Activated CD4-positive, alpha-beta T cell treated with anti-CD3 and anti-CD28 coated beads, Interleukin-2, amount 10 ng/mL, durations not matched to agents 7 days and 5 days (primary cell): ENCODE data around the gene CD7. TPM values are rescaled to one million over a fixed set of nuclear protein-coding genes. Genes with fewer than 3 reads are reported as not detected.
A peak's percentile ranks its signal among the peaks of the same experiment; 100 is the strongest.

ENCODE experiments used
- CTCF ChIA-PET: fragments of 350-600 bp; sonication (Branson Sonifier 250); formaldehyde crosslinking; loops from one replicate; lab custom pipeline; 2021; ENCODE audit warnings: antibody characterized with exemption; lab: Charles Lee
- POLR2A ChIA-PET: fragments of 350-600 bp; sonication (Branson Sonifier 250); formaldehyde crosslinking; loops from one replicate; lab custom pipeline; 2021; ENCODE audit warnings: antibody characterized with exemption; lab: Charles Lee
- DNase-seq: peaks from one replicate; pipeline ENCODE4 v3.0.0-alpha.2; 2020
- H3K27ac Mint-ChIP-seq: one replicate; pipeline ENCODE4 v1.8.0; 2021; ENCODE audit warnings: mild to moderate bottlenecking, moderate library complexity, mixed read lengths
- H3K27me3 Mint-ChIP-seq: one replicate; pipeline ENCODE4 v1.8.0; 2021; ENCODE audit warnings: mixed read lengths
- H3K36me3 Mint-ChIP-seq: one replicate; pipeline ENCODE4 v1.8.0; 2021; ENCODE audit warnings: low read depth, mixed read lengths
- H3K4me1 Mint-ChIP-seq: one replicate; pipeline ENCODE4 v1.8.0; 2021; ENCODE audit warnings: mixed read lengths
- H3K4me3 Mint-ChIP-seq: one replicate; pipeline ENCODE4 v1.8.0; 2021; ENCODE audit warnings: mild to moderate bottlenecking, moderate library complexity, mixed read lengths
- H3K9me3 Mint-ChIP-seq: one replicate; pipeline ENCODE4 v1.8.0; 2021; ENCODE audit warnings: mixed read lengths
- total RNA-seq, 2 experiments: library from RNA; stranded (reverse); gene quantifications; one replicate each; pipeline ENCODE4 v1.2.3, GENCODE V29; 2021

The CD7 gene
- total RNA-seq, 2 experiments from 2014 or later = 285 to 292 TPM

DNA sequence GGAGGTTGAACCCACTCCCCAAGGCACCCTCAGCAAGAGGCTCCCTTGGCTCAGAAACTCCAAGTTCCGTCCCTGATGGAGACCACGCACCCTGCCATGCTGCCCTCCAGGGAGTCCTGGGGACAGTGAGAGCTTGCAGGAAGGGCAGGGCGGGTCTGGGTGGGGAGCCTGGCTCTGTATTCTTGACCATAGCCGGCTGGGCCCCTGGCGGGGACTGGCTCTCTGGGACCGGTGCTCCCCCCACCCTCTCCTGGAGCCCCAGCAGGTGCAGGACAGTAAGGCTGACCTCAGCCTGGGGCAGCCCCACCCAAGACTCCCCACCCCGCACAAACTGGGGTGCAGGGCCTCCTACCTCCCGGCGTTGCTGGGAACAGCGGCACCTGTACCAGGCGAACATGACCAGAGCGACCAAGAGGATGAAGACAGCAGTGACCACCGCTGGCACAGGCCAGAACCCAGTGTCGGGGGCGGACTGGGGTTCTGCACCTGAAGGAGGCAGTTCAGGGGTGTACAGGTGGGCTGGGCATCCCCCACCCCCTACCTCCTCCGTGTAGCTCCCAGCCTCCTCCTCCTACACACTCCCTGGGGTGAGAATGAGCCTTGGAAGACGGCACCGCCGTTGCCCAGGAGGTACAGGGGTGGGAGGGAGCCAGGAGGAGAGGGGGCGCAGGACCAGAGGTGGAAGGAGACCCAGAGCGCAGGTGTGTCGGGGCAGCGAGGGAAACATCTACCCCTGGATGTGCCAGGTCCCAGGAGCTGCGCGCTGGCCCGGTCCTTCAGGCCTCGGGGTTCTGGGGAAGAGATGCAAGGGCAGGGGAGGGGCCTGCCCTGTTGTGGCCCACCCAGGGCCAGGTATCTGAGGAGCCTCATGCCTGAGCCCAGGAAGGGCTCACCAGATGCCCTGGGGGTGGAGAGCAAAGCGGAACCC lies 5.4 kb upstream of the CD7 start:
- DNase-seq = no peak
- ChIA-PET POLR2A (no interaction called here), CTCF (interaction anchor here (1.0 to 6.7 kb wide), 5 partner anchors 10 to 39 kb away, joined by 3 to 58 read pairs (median 3); no protein-coding TSS in a partner anchor)
- Mint-ChIP-seq H3K36me3 (no peaks in the 10 kb centered on the region), H3K4me3 (no peak overlapping the region), H3K9me3 (no peaks in the 10 kb centered on the region), H3K27me3 (no peaks in the 10 kb centered on the region), H3K4me1 (peaks cover 22% of the 10 kb centered on the region), H3K27ac (no peak overlapping the region)

DNA sequence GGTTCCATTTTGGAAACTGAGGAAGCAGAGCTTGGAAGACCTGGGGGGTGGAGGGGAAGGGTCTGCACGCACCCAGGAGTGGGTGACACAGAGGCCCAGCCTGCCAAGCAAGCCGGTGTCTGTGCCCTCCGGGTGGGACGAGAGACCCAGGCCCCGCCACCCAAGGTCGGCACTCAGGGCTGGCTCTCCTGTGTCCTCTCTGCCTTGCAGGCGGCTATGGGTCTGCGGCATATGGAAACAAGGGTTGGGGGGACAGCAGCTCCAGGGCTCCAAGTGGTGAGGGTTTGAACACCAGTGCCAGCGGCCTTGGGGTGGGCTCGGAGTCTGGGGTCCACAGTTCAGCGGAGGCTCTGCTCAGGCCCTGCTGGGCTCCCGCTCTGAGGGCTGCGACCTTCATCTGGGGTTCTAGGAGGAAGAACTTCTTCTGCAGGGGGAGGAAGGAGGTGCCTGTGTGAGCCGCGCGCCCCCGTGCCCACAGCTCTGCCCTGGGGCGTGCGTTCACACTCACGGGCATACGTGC lies 4.6 kb upstream of the CD7 start:
- no peaks in the 10 kb centered on the region for H3K36me3 Mint-ChIP-seq
- ChIA-PET CTCF (interaction anchor here (0.7 to 6.7 kb wide), 9 partner anchors 11 to 152 kb away, joined by 3 to 58 read pairs (median 3); no protein-coding TSS in a partner anchor), POLR2A (no interaction called here)
- peak overlapping the region; percentile 64 for H3K27ac Mint-ChIP-seq
- H3K9me3 Mint-ChIP-seq = no peaks in the 10 kb centered on the region
- H3K4me1 Mint-ChIP-seq = peaks cover 22% of the 10 kb centered on the region
- no peaks in the 10 kb centered on the region for H3K27me3 Mint-ChIP-seq
- H3K4me3 Mint-ChIP-seq = peak overlapping the region; percentile 34
- no peak for DNase-seq

DNA sequence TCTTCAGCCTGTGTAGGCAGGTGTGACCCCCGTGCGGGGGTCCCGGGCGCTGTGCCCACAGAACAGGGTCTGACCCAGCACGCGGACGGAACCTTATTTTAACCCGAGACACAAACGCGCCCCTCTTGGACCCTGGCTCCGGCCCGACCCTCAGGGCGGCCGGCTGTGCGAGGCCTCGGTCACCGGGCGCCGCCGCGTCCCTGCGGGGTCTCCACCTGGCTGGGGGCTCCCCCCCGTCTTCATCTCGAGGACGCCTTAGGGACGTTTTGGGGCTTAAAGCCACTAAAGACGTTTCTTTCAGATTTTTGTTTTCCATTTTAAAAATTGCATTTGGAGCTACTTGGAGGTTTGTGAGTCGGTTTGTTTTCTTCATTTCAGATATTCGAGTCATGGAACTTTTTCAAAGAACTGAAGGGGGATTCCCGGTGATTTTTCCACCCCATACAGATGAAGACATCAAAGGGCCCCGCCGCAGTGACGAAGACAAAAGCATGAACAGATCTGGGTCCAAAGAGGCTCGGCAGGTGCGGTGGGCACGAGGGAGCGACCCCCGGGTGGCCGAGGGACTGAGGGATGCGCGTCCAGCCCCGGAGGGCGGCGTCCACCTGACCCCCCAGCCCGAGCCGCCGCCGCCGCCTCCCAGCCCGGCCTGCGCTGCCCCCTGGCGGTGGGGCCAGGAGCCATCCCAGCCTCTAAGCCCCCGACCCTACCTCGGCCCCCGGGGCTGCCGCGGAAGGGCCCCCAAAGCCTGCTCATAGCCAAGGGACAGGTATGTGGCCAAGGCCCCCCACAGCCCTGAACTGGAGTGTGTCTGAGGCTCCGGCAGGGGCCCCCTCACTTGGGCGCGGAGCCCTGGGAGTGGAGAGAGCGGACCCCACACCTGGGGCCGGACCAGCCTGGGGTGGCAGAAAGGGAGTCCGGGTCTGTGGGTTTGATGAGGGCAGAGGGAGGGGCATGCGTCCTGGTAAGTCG lies 3.8 kb upstream of the CD7 start:
- H3K36me3 Mint-ChIP-seq = peaks cover 2% of the 10 kb centered on the region
- DNase-seq = peak; percentile 76
- POLR2A ChIA-PET = interaction anchor here (1.0 kb wide), 1 partner anchor 20 kb away, joined by 3 read pairs; no protein-coding TSS in a partner anchor
- H3K9me3 Mint-ChIP-seq = no peaks in the 10 kb centered on the region
- H3K27ac Mint-ChIP-seq = peak overlapping the region; percentile 80
- peak overlapping the region; percentile 69 for H3K4me3 Mint-ChIP-seq
- no peaks in the 10 kb centered on the region for H3K27me3 Mint-ChIP-seq
- CTCF ChIA-PET = interaction anchor here (0.7 to 6.7 kb wide), 16 partner anchors 9 to 151 kb away, joined by 3 to 58 read pairs (median 3); no protein-coding TSS in a partner anchor
- H3K4me1 Mint-ChIP-seq = peaks cover 22% of the 10 kb centered on the region

DNA sequence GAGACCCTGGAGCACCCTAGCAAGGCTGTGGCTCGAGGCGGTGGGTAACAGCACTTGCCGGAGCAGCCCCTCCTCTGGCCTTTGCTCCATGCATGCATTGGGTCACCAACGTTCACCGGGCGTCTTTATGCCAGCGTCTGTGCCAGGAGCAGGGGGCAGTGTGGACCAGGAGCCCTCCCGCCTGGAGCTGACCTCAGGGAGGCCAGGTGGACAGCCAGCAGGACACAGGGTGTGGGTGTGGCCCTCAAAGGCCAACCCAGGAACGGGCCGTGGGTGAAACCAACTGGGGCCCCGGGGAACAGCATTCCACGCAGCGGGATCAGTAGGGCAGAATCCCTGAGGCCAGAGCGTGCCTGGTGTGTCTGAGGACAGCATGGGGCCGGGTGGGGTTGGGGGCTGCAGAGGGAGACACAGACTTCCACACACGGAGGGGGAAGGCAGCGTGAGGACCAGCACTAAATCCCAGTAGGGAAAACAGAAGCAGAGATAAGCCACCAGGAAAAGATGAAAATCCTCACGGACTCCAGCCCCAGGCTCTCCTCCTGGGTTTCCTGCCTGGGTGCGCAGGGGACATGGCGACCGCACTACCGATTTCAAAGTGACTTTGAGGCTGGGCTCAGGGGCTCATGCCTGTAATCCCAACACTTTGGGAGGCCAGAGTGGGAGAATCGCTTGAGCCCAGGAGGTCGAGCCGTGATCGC lies 2.9 kb upstream of the CD7 start:
- Mint-ChIP-seq H3K4me3 (no peak overlapping the region), H3K27ac (peak overlapping the region; percentile 9), H3K4me1 (peaks cover 29% of the 10 kb centered on the region), H3K27me3 (no peaks in the 10 kb centered on the region), H3K36me3 (peaks cover 10% of the 10 kb centered on the region), H3K9me3 (no peaks in the 10 kb centered on the region)
- POLR2A ChIA-PET = interaction anchor here (1.0 kb wide), 1 partner anchor 19 kb away, joined by 3 read pairs; no protein-coding TSS in a partner anchor
- CTCF ChIA-PET = interaction anchor here (0.7 to 6.7 kb wide), 10 partner anchors 10 to 82 kb away, joined by 3 to 58 read pairs (median 3); no protein-coding TSS in a partner anchor
- DNase-seq = no peak

DNA sequence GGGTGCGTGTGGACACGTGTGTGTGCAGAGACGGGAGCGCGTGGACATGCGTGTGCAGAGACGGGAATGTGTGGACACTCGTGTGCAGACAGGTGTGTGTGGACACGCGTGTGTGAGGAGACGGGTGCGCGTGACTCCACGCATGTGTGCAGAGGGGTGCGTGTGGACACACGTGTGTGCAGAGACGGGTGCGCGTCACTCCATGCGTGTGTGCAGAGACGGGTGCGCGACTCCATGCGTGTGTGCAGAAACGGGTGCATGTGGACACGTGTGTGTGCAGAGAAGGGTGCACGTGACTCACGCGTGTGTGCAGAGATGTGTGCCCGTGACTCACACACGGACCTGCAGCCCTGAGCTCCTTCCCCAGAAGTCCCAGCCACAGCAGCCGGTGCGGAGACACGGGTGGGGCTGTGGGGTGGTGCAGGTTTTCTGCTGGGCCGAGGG lies 2.2 kb upstream of the CD7 start:
- ChIA-PET POLR2A (no interaction called here), CTCF (no interaction called here)
- Mint-ChIP-seq H3K4me3 (no peak overlapping the region), H3K4me1 (peaks cover 27% of the 10 kb centered on the region), H3K36me3 (peaks cover 12% of the 10 kb centered on the region), H3K9me3 (no peaks in the 10 kb centered on the region), H3K27ac (no peak overlapping the region), H3K27me3 (no peaks in the 10 kb centered on the region)
- no peak for DNase-seq

DNA sequence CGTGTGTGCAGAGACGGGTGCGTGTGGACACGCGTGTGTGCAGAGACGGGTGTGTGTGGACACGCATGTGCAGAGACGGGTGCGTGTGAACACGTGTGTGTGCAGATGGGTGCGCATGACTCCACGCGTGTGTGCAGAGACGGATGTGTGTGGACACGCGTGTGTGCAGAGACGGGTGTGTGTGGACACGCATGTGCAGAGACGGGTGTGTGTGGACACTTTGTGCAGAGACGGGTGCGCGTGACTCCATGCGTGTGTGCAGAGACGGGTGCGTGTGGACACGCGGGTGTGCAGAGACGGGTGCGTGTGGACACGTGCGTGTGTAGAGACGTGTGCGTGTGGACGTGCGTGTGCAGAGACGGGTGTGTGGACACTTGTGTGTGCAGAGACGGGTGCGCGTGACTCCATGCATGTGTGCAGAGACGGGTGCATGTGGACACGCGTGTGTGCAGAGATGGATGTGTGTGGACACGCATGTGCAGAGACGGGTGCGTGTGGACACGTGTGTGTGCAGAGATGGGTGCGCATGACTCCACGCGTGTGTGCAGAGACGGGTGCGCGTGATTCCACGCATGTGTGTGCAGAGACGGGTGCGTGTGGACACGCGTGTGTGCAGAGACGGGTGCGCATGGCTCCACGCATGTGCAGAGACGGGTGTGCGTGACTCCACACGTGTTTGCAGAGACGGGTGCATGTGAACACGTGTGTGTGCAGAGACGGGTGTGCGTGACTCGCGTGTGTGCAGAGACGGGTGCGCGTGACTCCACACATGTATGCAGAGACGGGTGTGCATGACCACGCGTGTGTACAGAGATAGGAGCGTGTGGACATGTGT lies 1.6 kb upstream of the CD7 start:
- Mint-ChIP-seq H3K9me3 (no peaks in the 10 kb centered on the region), H3K4me1 (peaks cover 26% of the 10 kb centered on the region), H3K4me3 (no peak overlapping the region), H3K27ac (no peak overlapping the region), H3K36me3 (peaks cover 16% of the 10 kb centered on the region), H3K27me3 (no peaks in the 10 kb centered on the region)
- no peak for DNase-seq
- POLR2A ChIA-PET = no interaction called here
- CTCF ChIA-PET = no interaction called here

DNA sequence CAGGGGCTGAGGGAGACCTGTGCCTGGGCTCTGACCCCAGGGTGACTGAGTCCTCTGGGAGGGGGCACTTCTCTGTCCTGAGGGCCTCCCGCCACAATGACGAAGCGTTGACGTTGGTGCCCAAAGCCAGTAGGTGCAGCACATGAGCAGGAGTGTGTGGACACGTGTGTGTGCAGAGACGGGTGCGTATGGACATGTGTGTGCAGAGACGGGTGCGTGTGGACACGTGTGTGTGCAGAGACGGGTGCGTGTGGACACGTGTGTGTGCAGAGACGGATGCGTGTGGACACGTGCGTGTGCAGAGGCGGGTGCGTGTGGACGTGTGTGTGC lies 726 bp upstream of the CD7 start:
- Mint-ChIP-seq H3K36me3 (peaks cover 19% of the 10 kb centered on the region), H3K27me3 (no peaks in the 10 kb centered on the region), H3K9me3 (no peaks in the 10 kb centered on the region), H3K27ac (no peak overlapping the region), H3K4me3 (no peak overlapping the region), H3K4me1 (peaks cover 28% of the 10 kb centered on the region)
- CTCF ChIA-PET = interaction anchor here (1.1 to 2.6 kb wide), 4 partner anchors 8 to 288 kb away, joined by 4 to 31 read pairs (median 6); no protein-coding TSS in a partner anchor
- no peak for DNase-seq
- POLR2A ChIA-PET = no interaction called here

DNA sequence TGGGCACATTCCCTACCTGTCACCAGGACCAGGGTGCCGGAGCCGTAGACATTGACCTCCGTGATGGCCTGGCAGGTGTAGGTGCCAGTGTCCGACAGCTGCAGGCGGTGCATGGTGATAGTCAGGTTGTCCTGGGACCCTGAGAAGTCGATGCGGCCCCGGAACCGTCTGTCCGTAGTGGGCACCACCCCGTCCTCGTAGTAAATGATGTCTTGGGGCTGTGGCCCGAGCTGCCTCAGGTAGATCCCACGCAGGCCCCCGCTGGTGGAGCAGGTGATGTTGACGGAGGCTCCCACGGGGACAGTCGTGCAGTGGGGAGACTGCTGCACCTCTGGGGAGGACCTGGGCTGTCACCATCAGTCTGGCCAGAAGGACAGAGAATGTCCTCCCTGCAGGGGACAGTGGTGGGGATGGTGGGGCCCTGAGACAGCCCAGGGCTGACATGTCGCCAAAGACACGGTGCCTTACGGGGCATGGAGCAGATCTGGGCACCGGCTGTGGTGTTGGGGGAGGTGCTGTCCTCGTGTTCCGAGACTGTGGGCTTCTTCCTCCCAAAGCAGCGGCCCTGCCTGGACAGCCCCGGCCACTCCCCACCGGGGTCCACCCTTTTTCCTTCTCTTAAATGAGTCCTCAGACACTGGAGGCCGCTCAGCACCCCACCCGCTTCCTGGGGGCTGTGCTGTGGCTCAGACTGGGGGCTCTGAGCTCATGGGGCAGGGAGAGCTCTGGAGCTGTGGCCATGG lies 586 bp downstream of the CD7 start:
- H3K36me3 Mint-ChIP-seq = peaks cover 19% of the 10 kb centered on the region
- H3K4me3 Mint-ChIP-seq = no peak overlapping the region
- H3K9me3 Mint-ChIP-seq = no peaks in the 10 kb centered on the region
- POLR2A ChIA-PET = interaction anchor here (0.7 to 1.0 kb wide), 3 partner anchors 15 to 20 kb away, joined by 3 to 4 read pairs (median 3); no protein-coding TSS in a partner anchor
- H3K27me3 Mint-ChIP-seq = no peaks in the 10 kb centered on the region
- peak overlapping the region; percentile 87 for H3K27ac Mint-ChIP-seq
- CTCF ChIA-PET = interaction anchor here (0.7 to 2.6 kb wide), 6 partner anchors 9 to 286 kb away, joined by 3 to 31 read pairs (median 4); no protein-coding TSS in a partner anchor
- DNase-seq = peak; percentile 27
- peaks cover 23% of the 10 kb centered on the region for H3K4me1 Mint-ChIP-seq

DNA sequence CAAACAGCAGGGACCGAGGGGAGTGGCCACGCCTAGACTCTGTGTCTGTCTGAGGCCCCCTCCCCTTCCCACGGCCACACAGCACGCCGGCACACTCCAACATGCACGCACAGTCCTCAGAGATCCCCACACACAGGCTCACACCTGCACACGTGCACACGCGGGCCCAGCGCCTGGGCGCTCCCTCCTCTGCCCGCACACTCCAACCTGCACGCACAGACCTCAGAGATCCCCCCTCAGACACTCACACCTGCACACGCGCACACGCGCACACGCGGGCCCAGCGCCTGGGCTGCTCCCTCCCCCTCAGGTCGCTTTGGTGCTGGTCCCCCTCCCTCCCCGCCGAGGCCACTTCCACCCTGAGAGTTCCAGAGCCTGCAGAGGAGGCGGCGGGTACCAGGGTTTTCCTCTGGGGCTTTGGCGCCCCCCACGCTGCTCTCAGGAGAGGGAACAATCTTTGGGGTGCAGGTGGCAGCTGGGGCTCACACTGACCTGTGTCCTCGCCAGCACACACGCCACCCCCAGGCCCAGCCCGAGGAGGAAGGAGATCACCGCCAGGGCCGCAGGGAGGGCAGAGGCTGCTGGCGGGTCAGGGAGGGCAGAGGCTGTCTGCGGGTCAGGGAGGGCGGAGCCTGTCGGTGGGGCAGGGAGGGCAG lies 1.6 kb downstream of the CD7 start:
- ChIA-PET CTCF (interaction anchor here (2.6 kb wide), 1 partner anchor 13 kb away, joined by 31 read pairs; no protein-coding TSS in a partner anchor), POLR2A (interaction anchor here (0.7 kb wide), 1 partner anchor 19 kb away, joined by 4 read pairs; no protein-coding TSS in a partner anchor)
- Mint-ChIP-seq H3K36me3 (peaks cover 19% of the 10 kb centered on the region), H3K27ac (peak overlapping the region; percentile 87), H3K27me3 (no peaks in the 10 kb centered on the region), H3K9me3 (no peaks in the 10 kb centered on the region), H3K4me3 (no peak overlapping the region), H3K4me1 (peaks cover 18% of the 10 kb centered on the region)
- DNase-seq = peak; percentile 42
